HG03108 (cell line): ENCODE data around the gene CAMKMT.

Source experiments
- ATAC-seq: cut with Tn5 transposase; IDR thresholded peaks from one replicate; pipeline ENCODE4 v1.9.1; 2021; ENCODE audit warnings: moderate library complexity; ENCODE audit not compliant: unreplicated experiment

CAMKMT gene

GRCh38 chr2:44361330-44362206, at the start of gene CAMKMT, which contains the start of gene PREPL:
Gene CAMKMT (plus strand): TSS chr2:44361947.
Gene PREPL (minus strand): TSS chr2:44361494. CDS start chr2:44346342, 15,152 bp downstream.
- ATAC-seq = peak; percentile 71

GRCh38 chr2:44314362-44314761, 47.4 kb upstream of the CAMKMT start:
- no peak for ATAC-seq

- ATAC-seq = no peak
Observed at GRCh38 chr2:44315945-44316344, 45.8 kb upstream of the CAMKMT start.

- ATAC-seq = no peak
Observed at GRCh38 chr2:44320832-44321231, 40.9 kb upstream of the CAMKMT start.

- ATAC-seq = no peak
Observed at GRCh38 chr2:44321360-44321759, 40.4 kb upstream of the CAMKMT start.

- ATAC-seq = no peak
Observed at GRCh38 chr2:44324971-44325426, 36.7 kb upstream of the CAMKMT start.

- ATAC-seq = no peak
Observed at GRCh38 chr2:44325897-44326296, 35.9 kb upstream of the CAMKMT start.

GRCh38 chr2:44326548-44327264, 35.0 kb upstream of the CAMKMT start:
- ATAC-seq = no peak

- ATAC-seq = no peak
Observed at GRCh38 chr2:44328750-44329149, 33.0 kb upstream of the CAMKMT start.

- ATAC-seq = no peak
Observed at GRCh38 chr2:44329343-44329742, 32.4 kb upstream of the CAMKMT start.

GRCh38 chr2:44330801-44331200, 30.9 kb upstream of the CAMKMT start:
- no peak for ATAC-seq

- no peak for ATAC-seq
Observed at GRCh38 chr2:44333994-44334393, 27.8 kb upstream of the CAMKMT start.

GRCh38 chr2:44335806-44336538, 25.8 kb upstream of the CAMKMT start:
- no peak for ATAC-seq

GRCh38 chr2:44342854-44343253, 18.9 kb upstream of the CAMKMT start:
- no peak for ATAC-seq

- no peak for ATAC-seq
Observed at GRCh38 chr2:44347526-44347925, 14.2 kb upstream of the CAMKMT start.

GRCh38 chr2:44348400-44348799, 13.3 kb upstream of the CAMKMT start:
- no peak for ATAC-seq

- no peak for ATAC-seq
Observed at GRCh38 chr2:44349506-44349905, 12.2 kb upstream of the CAMKMT start.

- ATAC-seq = no peak
Observed at GRCh38 chr2:44351088-44351487, 10.7 kb upstream of the CAMKMT start.

- no peak for ATAC-seq
Observed at GRCh38 chr2:44351676-44352075, 10.1 kb upstream of the CAMKMT start.

GRCh38 chr2:44352510-44352909, 9.2 kb upstream of the CAMKMT start:
- ATAC-seq = no peak

- ATAC-seq = no peak
Observed at GRCh38 chr2:44354761-44355160, 7.0 kb upstream of the CAMKMT start.
